Measurements from ENCODE around the gene CD44. TPM values are rescaled to one million over a fixed set of nuclear protein-coding genes. Genes with fewer than 3 reads are reported as not detected.

The CD44 gene
- total RNA-seq, 1 experiment from 2014 or later = 6.1 TPM

DNA sequence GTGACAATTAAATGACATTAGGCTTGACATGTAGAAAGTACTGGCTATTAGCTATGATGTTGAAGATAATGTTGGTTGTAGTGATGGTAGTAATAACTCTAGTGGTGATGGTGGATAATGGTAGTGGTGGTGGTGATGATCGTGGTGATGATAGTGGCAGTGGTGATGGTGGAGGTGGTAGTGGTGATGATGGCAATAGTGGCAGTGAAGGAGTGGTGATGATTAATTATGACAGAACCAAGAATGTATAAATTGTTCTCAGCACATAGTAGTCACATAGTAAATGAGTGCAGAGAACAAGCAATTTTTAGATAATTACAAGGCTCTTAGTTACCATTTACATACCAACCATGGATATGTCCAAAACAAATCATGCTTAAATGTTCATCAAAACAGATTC is 5.3 kb upstream of the CD44 start:
- Histone ChIP-seq H3K27ac (ENCODE audit: insufficient read length, low read depth, low read length) (no peak overlapping the region), H3K23me2 (ENCODE audit: insufficient read length, low read depth, low read length, poor library complexity, severe bottlenecking) (peaks cover 4% of the 10 kb centered on the region), H2BK5ac (ENCODE audit: insufficient read length, low read length) (no peak overlapping the region), H3K23ac (ENCODE audit: insufficient read length, low read depth, low read length) (no peak overlapping the region), H3K4me1 (ENCODE audit: insufficient read depth, low read length) (peaks cover 3% of the 10 kb centered on the region; the same call in 1 of the 2 replicates), H3K9me3 (ENCODE audit: control insufficient read depth, low read depth, low read length) (no peaks in the 10 kb centered on the region), H3K18ac (ENCODE audit: insufficient read length, low read depth, low read length) (no peak overlapping the region), H4K5ac (ENCODE audit: insufficient read length, low read depth, low read length) (no peak overlapping the region), H3T11ph (ENCODE audit: low read length) (no peak overlapping the region), H3K79me2 (ENCODE audit: insufficient read depth, low read length) (no peaks in the 10 kb centered on the region), H2BK120ac (ENCODE audit: low read depth, low read length, poor library complexity, severe bottlenecking) (no peak overlapping the region), H3K79me1 (ENCODE audit: insufficient read depth, low read depth, low read length, poor library complexity, severe bottlenecking) (no peaks in the 10 kb centered on the region), H3K9ac (ENCODE audit: extremely low read depth, insufficient read length, low read length) (no peak overlapping the region), H2AFZ (ENCODE audit: low read length) (no peak overlapping the region), H4K91ac (ENCODE audit: insufficient read length, low read depth, low read length) (no peak overlapping the region), H2BK20ac (ENCODE audit: low read depth, low read length, poor library complexity, severe bottlenecking) (no peak overlapping the region), H3K14ac (ENCODE audit: insufficient read depth, low read length) (no peak overlapping the region), H2AK5ac (ENCODE audit: insufficient read length, low read length) (no peak overlapping the region), H4K20me1 (ENCODE audit: control insufficient read depth, insufficient read depth, insufficient read length) (no peaks in the 10 kb centered on the region), H2BK15ac (ENCODE audit: low read depth, low read length) (no peak overlapping the region), H3K56ac (ENCODE audit: insufficient read length, low read depth, low read length) (no peak overlapping the region), H4K8ac (replicated peaks; ENCODE audit: insufficient read length, low read depth, low read length) (no peak overlapping the region), H3K27me3 (ENCODE audit: insufficient read depth, low read length) (peaks cover 7% of the 10 kb centered on the region), H3K4ac (ENCODE audit: low read depth, low read length) (no peak overlapping the region), H2BK12ac (ENCODE audit: insufficient read length, low read depth, low read length) (no peak overlapping the region), H3K4me2 (ENCODE audit: insufficient read depth, insufficient read length, low read length) (no peak overlapping the region)
- no peaks in the 10 kb centered on the region for H3K36me3 Mint-ChIP-seq (ENCODE audit: insufficient read depth in 1 of 3, low read depth in 3 of 3)
- WGBS (ENCODE audit: extremely low coverage, insufficient read length, low lambda C conversion rate) = no CpG with 5 or more reads among the region's 1 CpG
- TF ChIP-seq, protein P1, sequence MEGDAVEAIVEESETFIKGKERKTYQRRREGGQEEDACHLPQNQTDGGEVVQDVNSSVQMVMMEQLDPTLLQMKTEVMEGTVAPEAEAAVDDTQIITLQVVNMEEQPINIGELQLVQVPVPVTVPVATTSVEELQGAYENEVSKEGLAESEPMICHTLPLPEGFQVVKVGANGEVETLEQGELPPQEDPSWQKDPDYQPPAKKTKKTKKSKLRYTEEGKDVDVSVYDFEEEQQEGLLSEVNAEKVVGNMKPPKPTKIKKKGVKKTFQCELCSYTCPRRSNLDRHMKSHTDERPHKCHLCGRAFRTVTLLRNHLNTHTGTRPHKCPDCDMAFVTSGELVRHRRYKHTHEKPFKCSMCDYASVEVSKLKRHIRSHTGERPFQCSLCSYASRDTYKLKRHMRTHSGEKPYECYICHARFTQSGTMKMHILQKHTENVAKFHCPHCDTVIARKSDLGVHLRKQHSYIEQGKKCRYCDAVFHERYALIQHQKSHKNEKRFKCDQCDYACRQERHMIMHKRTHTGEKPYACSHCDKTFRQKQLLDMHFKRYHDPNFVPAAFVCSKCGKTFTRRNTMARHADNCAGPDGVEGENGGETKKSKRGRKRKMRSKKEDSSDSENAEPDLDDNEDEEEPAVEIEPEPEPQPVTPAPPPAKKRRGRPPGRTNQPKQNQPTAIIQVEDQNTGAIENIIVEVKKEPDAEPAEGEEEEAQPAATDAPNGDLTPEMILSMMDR (conservative IDR thresholded peaks at IDR 0.05) = no peak
- H3K27me3 Mint-ChIP-seq (ENCODE audit: low read depth) = peaks cover 32% of the 10 kb centered on the region
- H3K27ac Mint-ChIP-seq = no peak overlapping the region
- H3K4me1 Mint-ChIP-seq = peaks cover 9 to 13% of the 10 kb centered on the region in 2 experiments
- no peak overlapping the region for H3K4me3 Mint-ChIP-seq
- DNase-seq = no peak
- H3K9me3 Mint-ChIP-seq = no peaks in the 10 kb centered on the region
